DMS53 treated with DMSO at 0.1 percent for 48 hours (cell line): ENCODE data around the gene SLC46A1.

Experiments used
- DNase-seq: peaks from one replicate; lab custom pipeline; 2025; ENCODE audit not compliant: unreplicated experiment; lab: John Stamatoyannopoulos, UW

SLC46A1 gene

DNA sequence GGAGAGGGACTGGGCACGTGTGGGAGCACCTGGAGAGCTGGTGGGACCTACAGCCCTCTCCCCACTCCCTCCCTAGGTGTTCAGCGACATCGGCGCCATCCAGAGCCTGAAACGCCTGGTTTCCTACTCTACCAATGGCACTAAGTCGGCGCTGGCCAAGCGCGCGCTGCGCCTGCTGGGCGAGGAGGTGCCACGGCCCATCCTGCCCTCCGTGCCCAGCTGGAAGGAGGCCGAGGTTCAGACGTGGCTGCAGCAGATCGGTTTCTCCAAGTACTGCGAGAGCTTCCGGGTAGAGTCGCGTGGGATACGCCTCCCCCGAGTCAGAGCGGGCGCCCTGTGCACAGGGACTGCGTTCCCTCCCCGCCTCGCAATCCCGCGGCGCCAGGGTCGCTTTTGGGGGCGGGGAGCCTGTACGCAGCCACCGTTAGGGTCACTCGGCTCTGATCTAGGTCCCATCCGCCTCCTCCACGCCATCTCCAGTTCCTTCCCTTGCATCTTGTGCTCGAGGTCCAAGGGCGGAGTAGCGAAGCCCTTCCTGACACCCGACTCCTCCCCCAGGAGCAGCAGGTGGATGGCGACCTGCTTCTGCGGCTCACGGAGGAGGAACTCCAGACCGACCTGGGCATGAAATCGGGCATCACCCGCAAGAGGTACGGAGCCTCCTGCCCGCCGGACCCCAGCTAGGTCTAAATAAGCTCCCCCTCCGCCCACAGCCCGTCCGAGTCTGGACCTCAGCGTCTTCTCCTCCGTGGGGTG lies 21.6 kb downstream of the SLC46A1 start:
- DNase-seq, result peak; percentile 77

DNA sequence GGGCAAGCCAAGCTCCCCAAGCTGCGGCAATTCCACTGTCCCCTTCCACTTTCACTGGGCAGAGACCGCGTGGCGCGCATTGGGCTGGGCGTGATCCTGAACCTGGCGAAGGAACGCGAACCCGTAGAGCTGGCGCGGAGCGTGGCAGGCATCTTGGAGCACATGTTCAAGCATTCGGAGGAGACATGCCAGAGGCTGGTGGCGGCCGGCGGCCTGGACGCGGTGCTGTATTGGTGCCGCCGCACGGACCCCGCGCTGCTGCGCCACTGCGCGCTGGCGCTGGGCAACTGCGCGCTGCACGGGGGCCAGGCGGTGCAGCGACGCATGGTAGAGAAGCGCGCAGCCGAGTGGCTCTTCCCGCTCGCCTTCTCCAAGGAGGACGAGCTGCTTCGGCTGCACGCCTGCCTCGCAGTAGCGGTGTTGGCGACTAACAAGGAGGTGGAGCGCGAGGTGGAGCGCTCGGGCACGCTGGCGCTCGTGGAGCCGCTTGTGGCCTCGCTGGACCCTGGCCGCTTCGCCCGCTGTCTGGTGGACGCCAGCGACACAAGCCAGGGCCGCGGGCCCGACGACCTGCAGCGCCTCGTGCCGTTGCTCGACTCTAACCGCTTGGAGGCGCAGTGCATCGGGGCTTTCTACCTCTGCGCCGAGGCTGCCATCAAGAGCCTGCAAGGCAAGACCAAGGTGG lies 24.7 kb downstream of the SLC46A1 start:
- DNase-seq, result peak; percentile 40

DNA sequence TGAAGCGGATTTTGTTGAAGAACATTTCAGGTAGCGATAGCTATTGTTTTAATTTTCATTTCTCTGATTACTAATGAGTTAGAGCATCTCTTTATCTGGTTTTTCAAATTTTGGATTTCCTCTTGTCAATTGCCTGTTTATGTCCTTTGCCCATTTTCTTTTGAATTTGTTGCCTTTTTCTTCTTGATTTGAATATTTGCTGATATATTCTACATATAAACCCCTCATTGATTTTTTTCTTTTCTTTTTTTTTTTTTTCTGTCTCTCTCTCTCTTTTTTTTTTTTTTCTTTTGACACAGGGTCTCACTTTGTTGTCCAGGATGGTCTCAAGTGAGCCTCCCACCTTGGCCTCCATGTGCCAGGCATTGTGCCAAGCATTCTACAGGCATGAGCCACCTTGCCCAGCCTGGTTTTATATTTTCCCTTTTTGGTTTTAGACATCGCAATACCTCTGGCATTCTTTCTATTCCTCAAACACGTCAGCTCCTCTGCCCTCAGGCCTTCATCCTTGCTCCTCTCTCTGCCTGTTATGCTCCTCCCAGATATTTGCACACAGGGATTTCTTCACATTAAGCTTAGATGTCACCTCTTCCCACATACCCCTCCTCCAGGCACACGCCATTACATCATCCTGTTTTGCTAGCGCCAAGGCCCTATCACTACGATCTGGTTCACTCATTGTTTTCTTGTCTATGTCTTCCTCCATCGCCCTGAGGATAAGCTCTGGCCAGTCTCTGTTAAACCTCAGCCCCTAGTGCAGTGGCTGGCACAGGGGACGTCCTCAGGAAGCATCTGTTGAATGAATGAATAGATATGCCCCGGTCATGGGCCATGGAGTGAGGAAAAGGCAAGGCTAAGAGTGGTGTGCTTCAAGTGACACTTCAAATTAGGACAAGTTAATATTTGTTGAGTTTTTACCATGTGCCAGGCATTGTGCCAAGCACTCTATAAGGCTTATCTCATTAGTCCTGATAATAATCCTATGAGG lies 25.9 kb downstream of the SLC46A1 start:
- no peak for DNase-seq

DNA sequence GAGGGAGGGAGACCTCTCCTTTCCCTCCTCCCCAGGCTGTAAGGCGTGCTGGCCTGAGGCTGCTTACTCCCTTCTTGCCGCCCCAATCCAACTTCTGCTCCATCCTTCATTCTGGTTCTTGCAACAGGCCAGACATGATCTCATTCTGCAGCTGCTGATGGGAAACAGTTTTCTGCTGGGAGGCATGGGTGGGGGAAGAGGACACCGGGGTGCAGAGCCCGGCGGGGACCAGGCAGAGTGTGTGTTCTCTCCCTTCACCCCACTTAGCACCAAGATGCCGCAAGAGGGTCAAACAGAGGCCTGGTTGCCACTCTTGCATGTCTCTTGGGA lies 33.1 kb downstream of the SLC46A1 start:
- DNase-seq, result no peak

DNA sequence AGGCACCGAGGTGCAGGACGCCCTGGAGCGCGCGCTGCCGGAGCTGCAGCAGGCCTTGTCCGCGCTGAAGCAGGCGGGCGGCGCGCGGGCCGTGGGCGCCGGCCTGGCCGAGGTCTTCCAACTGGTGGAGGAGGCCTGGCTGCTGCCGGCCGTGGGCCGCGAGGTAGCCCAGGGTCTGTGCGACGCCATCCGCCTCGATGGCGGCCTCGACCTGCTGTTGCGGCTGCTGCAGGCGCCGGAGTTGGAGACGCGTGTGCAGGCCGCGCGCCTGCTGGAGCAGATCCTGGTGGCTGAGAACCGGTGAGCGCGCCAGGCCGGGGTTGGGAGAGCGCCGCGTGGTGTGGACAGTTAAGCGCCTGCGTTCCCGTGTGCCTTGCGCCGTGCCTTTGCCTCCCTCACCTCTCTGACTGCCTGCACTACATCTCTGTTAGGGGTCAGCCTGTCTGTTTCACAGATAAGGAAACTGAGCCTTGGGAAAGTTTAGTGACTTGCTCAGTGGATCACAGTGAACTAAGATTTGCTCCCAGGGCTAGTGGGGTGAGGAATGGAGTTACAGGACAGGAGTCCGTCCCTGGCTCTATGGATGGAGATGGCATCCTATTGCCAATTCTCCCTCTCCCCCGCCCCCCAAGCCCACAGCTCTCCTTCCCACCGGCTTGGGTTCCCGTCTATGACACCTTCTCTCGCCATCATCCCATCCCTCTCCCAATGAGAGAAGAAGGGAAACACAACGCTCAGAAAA lies 33.6 kb downstream of the SLC46A1 start:
- DNase-seq, result no peak

DNA sequence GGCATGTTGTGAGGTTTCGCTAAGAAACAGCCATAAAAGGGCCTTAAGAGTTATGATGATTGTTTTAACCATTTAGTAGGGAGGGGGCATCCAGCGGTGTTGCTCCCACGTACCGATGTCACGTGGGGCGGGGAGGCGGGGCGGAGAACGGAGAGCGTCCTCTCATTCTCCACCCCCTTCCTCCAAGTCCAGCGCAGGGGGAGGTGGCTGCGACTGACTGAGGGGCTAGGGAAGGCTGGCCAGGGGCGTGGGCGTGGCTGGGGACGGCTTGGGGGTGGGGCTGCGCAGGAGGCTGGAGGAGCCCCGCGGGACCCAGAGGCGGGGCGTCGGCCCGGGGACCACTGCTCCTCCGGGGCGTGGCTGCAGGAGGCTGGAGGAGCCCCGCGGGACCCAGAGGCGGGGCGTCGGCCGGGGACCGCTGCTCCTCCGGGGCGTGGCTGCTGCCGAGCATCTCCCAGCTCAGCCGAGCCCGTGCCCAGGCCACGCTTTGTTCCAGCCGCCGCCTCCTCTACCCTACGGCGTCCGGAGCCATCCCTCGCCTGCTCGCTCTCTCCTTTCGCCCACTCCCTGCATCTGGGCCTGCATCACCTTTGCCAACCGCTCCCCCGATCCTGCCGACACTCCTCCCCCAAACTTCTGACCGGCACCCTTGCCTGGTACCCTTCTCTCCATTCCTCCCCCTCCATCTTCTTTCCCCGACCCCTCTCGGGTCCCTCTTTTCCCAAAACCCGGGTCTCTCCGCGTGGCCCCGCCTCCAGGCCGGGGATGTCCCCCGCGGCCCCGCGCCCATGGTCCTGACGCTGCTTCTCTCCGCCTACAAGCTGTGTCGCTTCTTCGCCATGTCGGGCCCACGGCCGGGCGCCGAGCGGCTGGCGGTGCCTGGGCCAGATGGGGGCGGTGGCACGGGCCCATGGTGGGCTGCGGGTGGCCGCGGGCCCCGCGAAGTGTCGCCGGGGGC lies 34.5 kb downstream of the SLC46A1 start, which contains the start of gene SARM1:
SARM1 (plus strand) TSS at position 450 of the 958 bp plus-strand sequence; CDS start at position 789, 339 bp downstream.
- no peak for DNase-seq

DNA sequence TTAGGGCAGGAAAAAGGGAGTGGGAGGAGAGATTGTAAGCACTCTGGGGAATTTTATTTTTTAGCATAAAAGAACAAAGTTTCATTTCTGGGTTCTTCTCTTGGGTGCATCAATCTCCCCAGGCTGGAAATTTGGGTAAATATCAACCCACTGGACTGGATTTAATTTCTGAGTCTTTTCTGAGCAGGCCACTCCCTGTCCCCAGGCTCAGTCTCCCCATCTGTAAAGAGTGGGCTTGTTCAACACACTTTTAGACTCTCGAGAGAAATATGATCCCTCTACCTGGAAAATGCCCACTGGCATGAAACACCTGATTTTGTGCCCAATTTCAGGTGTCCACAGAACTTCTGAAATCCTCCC lies 35.3 kb downstream of the SLC46A1 start:
- no peak for DNase-seq

DNA sequence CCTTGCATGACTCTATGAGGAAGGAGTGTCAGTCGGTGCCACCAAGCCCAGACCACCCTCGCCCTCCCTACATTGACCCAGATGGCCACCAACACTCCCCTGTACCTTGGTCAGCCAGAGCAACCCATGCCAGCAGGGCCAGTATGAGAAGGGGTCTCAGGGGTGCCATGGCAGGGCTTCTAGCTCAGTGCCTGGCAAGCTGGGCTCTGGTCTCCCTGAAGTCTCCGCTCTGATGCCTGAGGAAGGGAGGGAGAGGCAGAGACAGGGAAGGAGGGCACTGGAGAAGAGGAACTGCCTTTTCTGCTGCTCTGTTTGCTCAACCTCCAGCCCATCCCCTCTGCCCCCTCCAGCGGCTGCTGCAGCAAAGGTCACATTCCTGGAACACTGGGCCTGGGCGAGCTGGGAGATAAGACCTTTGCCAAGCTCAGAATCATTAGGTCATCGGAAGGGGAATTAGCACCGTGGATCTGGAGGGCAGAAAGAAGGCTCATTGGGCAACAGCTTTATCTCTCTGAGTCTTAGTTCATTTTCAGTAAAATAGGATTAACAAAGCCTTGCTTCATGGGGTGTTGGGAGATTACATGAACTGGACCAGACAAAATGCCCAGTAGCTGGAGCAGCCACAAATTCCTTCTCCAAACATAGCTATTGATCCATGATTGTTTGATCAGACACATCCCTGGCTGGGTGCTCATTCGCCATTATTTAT lies 35.8 kb downstream of the SLC46A1 start, which contains the start of gene VTN:
VTN (minus strand) TSS at position 273 of the 709 bp plus-strand sequence; CDS start at position 169, 104 bp downstream.
- no peak for DNase-seq

DNA sequence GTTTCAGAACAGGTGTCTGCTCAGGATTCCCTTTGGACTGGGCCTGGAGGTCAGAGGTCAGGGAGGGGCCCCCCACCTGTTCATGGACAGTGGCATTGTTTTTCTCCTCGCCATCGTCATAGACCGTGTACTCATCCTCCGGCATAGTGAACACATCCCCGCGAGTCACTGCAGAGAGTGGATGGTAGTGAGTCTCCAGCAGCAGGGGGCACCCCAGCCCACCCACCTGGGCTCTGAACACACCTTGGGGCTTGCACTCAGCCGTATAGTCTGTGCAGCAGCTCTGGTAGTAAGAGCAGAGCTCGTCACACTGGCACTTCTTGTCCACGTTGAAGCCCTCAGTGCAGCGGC lies 36.4 kb downstream of the SLC46A1 start:
- DNase-seq, result no peak

DNA sequence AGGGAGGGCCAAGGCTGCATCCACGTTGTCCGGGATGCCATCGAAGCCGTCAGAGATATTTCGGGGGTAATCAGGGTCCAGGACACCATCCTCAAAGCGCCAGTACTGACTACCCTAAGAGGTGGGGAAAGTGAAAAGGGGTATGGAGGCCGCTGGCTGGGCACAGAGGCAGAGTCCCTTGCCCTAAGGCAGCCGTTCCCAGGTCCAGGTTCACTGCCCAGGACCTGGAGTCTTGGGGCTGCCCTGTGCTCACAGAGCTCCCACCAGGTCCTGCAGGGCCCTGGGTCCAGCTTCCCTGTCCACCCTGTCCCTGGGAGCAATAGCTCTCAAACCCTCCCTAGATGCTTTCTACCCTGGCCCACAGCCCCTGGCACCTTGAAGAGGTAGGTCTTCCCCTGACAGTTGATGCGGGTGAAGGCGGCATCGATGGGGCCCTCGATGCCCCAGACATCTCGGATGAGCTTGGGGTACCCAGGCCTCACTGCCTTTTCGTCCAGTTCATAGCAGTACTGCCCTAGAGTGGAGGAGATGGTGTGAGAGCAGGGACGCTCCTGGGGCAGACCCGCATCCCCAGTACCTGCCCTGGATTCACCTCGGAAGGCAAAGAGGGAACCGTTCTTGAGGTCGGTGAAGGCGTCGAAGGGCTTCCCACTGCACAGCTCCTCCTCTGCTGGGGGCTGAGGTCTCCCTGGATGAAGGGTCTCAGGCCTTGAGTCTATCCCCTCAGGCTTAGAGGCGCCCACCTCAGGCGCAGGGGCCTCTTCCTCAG lies 36.9 kb downstream of the SLC46A1 start:
- DNase-seq, result no peak

DNA sequence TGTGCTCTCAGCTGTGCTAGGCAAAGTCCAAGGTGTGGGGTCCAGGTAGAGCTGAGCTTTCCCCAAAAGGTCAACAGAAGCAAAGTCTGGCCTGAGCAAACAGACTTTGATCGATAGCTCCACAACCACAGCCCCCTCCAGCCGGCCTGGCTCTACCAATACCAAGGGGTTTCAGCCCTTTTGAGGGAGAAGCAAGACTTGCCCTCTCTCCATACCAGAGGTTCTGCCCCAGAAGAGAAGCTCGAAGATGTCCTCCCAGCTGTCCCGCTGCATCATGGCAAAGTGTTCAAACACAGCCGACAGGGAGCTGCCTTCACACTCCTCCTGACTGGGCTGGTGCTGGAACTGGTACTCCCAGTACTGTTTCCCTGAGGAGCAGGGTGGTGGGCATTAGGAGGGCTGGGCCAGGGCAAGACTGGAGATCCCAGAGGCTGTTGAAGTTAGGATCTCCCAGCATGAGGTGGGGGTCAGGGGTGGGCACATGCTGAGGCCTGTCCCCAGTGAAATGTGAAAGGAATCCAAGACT lies 37.6 kb downstream of the SLC46A1 start:
- DNase-seq, result no peak

DNA sequence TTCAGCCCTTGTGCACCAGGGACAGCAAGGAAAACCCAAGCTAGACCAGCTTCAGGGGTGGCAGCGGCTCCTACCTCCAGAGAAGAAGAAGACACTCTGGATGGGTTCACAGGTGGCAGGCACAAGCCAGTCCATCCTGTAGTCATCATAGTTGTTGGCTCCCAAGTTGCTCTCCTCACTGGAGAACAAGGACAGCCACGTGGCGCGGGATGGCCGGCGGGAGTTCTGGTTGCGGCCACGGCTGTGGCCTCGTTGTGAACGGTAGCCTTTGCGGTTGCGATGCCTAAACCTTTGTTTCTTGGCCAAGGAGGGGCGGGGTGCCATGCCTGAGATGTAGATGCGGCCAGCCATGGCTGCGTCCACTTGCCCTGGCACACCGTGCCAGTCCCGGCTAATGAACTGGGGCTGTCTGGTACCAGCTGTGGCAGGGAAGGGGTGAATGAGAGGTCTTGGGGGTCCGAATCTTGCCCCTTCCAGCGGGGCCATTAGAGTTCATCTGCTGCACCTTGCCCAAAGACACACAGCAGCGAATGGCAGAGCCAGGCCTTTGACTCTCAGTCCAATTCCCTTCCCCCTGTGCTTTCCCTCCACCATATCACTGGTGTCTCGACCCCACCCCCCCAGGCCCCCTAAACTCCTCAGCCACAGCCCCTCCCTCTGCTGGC lies 38.2 kb downstream of the SLC46A1 start:
- no peak for DNase-seq

DNA sequence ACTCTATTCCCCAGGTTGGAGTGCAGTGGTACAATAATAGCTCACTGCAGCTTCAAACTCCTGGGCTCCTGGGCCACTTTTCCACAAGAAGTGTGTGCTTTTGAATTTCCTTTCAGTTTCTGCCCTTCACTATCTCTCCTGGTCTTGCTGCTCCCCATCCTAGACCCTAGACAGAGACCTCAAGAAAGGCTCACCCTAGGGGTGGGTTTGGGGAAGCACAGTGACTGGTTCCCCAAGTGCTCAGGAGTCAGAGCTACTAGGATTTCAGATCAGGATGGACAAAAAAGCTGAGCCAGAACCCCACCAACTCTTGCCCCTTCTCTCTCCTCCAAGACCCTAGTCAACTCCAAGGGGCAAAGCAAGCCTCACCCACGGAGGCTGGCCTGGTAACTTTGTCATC lies 39.4 kb downstream of the SLC46A1 start:
- DNase-seq, result no peak

DNA sequence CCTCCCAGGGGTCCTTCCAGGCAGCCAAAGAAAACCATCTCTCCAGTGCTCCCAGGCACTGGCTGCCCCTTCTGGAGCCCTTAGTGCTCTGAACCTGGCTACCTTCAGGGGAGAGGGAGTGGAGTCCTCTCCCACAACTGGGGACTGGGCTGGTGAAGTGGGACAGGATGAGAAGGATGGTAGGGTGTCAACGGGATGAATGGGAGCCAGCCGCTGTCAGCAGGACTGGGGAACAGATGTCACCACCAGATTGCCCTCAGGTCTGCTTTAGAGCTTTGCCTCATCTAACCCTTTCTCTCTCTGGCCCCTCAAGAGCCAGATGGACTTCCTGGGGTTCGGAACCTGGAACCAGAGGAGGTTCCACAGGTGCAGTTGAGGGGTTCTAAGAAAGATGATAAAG lies 40.5 kb downstream of the SLC46A1 start:
- DNase-seq, result no peak

DNA sequence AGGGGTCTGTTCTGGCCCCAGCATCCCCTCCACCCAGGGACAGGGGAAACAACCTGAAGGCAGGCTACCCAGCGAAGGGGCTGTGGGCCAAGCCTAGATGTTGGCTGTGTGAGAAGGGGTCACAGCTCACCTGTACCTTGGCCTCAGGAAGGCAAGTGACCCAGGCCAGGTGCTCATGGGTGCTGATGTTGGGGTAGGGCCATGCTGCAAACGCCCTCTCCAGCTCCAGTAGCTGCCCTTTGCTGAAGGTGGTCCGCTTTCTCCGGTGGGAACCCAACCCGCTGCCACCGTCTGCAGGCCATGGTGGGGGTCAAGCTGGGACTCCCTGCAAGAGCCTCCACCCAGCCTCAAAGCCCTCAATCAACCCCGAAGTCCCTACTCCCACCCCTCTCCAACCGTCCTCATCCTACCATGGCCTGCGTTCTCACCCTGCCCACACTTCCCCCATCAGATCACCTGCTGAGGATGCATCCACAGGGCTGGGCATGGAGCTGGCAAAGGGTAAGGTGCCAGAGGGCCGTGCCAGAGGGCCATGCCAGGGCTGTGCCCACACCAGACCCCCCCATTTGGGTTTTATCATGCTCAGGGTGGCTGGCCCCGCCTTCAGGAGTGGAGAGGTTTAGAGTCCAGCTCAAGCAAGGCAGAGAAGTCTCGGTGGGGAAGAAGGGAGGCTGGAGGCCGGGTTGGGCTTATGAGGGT lies 41.2 kb downstream of the SLC46A1 start, which contains the start of gene SEBOX:
SEBOX (minus strand) TSS at position 535 of the 699 bp plus-strand sequence; CDS start at position 487, 48 bp downstream.
- DNase-seq, result no peak

DNA sequence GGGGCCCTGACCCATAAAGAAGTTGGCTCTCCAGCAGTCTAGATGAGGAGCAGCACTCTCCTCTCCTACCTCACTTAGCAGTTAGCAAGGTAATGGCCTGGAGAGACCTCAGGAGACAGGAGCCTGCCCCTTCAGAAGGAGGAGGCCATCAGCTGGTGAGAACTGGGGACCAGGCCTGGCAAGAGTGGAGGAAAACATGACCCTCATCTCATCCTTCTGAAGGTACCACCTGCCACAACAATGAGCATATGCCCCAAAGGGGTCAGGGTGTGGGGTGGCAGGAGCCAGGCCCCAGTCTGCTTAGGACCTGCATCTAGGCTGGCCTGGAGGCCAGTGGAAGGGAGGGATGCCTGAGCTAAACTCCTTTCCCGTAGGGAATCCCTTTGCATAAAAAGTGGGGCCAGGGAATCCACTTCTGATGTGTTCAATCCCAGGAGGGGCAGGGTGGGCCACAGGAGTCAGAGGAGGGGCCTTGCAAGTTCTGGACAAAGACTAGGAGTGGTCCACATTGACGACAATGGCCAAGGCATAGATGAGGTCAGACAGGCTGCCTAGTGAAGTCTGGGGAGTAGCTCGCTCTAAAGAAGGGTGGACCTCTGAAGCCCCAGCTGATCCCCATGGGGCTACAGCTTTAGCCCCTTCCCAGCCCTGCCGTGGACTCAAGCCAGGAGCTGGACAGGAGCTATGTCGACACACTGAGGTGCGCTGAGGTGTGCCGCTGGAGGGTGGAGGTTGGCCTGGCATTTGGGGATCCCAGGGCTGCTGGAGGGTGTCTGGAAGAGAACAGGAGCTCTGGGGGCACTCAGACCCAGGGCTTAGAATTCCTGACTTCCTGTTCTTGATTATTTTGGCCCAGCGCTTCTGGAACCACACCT lies 42.0 kb downstream of the SLC46A1 start:
- DNase-seq, result no peak
